Nucleus accumbens (tissue), 56 donors: ENCODE measurements around the gene CRHR1.
"Not testable (repeated sequence)": the region's sequence is repeated elsewhere in the genome, so short reads cannot be mapped to it uniquely, and the experiment has no call there.

ENCODE experiments used
- DNase-seq, 56 donors: peaks; one replicate each; lab custom pipeline; 2025; lab: John Stamatoyannopoulos, UW

Gene CRHR1

GRCh38 chr17:45784293-45784740 is at the start of gene CRHR1:
Gene CRHR1 (plus strand): TSS chr17:45784320. CDS start chr17:45784545, 225 bp downstream.
- DNase-seq: no peak

- no peak for DNase-seq
Observed at GRCh38 chr17:45734598-45734997, 49.5 kb upstream of the CRHR1 start.

- DNase-seq: no peak
Observed at GRCh38 chr17:45735488-45735887, 48.6 kb upstream of the CRHR1 start.

GRCh38 chr17:45739786-45740185 is 44.3 kb upstream of the CRHR1 start:
- DNase-seq: no peak

- peak in 25 of 56 donors; percentile 4 to 65 (median 17) for DNase-seq
Observed at GRCh38 chr17:45740553-45741330, 43.4 kb upstream of the CRHR1 start.

- DNase-seq: no peak
Observed at GRCh38 chr17:45742251-45742650, 41.9 kb upstream of the CRHR1 start.

- no peak for DNase-seq
Observed at GRCh38 chr17:45743626-45744326, 40.3 kb upstream of the CRHR1 start.

- not testable (repeated sequence) for DNase-seq
Observed at GRCh38 chr17:45744826-45745225, 39.3 kb upstream of the CRHR1 start.

GRCh38 chr17:45745601-45746494 is 38.3 kb upstream of the CRHR1 start:
- no peak for DNase-seq

- no peak for DNase-seq
Observed at GRCh38 chr17:45747911-45748310, 36.2 kb upstream of the CRHR1 start.

- no peak for DNase-seq
Observed at GRCh38 chr17:45748731-45749310, 35.3 kb upstream of the CRHR1 start.

- DNase-seq: no peak
Observed at GRCh38 chr17:45749831-45750335, 34.2 kb upstream of the CRHR1 start.

GRCh38 chr17:45750779-45751440 is 33.2 kb upstream of the CRHR1 start:
- no peak for DNase-seq

- DNase-seq: no peak
Observed at GRCh38 chr17:45751466-45751865, 32.7 kb upstream of the CRHR1 start.

- DNase-seq: no peak
Observed at GRCh38 chr17:45752246-45752645, 31.9 kb upstream of the CRHR1 start.

- DNase-seq: no peak
Observed at GRCh38 chr17:45753645-45754225, 30.4 kb upstream of the CRHR1 start.

GRCh38 chr17:45755050-45755449 is 29.1 kb upstream of the CRHR1 start:
- DNase-seq: no peak

- no peak for DNase-seq
Observed at GRCh38 chr17:45756266-45756991, 27.7 kb upstream of the CRHR1 start.
